Mesenchymal stem cell (in vitro differentiated cells and primary cell): ENCODE measurements around the gene PTPRO.

Experiments used
- DNase-seq: peaks from one replicate; pipeline ENCODE4 v3.0.0-alpha.2; 2013
- H2AFZ ChIP-seq: one replicate; pipeline ENCODE4 v1.6.1; 2013; ENCODE audit warnings: low read depth, mild to moderate bottlenecking, control low read depth, inconsistent platforms, low read length, moderate library complexity
- H2AK5ac ChIP-seq: 2 replicates; pipeline ENCODE4 v1.6.1; 2013; ENCODE audit warnings: low read length, moderate library complexity, mild to moderate bottlenecking, inconsistent platforms; ENCODE audit not compliant: severe bottlenecking
- H2BK120ac ChIP-seq: one replicate; pipeline ENCODE4 v1.6.1; 2013; ENCODE audit warnings: low read depth, mild to moderate bottlenecking, inconsistent platforms, low read length, moderate library complexity
- H2BK12ac ChIP-seq, 2 experiments: one replicate each; pipeline ENCODE4 v1.6.1; 2013; ENCODE audit warnings: inconsistent platforms in 2 of 2, low read length in 2 of 2, mild to moderate bottlenecking in 2 of 2, moderate library complexity in 2 of 2, control low read depth in 1 of 2
- H2BK15ac ChIP-seq: one replicate; pipeline ENCODE4 v1.6.1; 2013; ENCODE audit warnings: mild to moderate bottlenecking, low read depth, inconsistent platforms; ENCODE audit not compliant: poor library complexity, severe bottlenecking
- H2BK5ac ChIP-seq: 2 replicates; pipeline ENCODE4 v1.6.1; 2013; ENCODE audit warnings: low read depth, mild to moderate bottlenecking, low read length, control low read depth, inconsistent platforms; ENCODE audit not compliant: poor library complexity, severe bottlenecking
- H3K14ac ChIP-seq, 2 experiments: one replicate each; pipeline ENCODE4 v1.6.1; 2013; ENCODE audit warnings: inconsistent platforms in 2 of 2, low read length in 2 of 2, control low read depth in 1 of 2, mild to moderate bottlenecking in 1 of 2, moderate library complexity in 1 of 2
- H3K18ac ChIP-seq, 2 experiments: one replicate each; pipeline ENCODE4 v1.6.1; 2013; ENCODE audit warnings: inconsistent platforms in 2 of 2, low read length in 2 of 2, control low read depth in 1 of 2, low read depth in 1 of 2, mild to moderate bottlenecking in 1 of 2
- H3K23ac ChIP-seq, 2 experiments: one replicate each; pipeline ENCODE4 v1.6.1; 2013; ENCODE audit warnings: inconsistent platforms in 2 of 2, low read length in 2 of 2, mild to moderate bottlenecking in 2 of 2, moderate library complexity in 2 of 2, control low read depth in 1 of 2
- H3K27ac ChIP-seq: 2 replicates; pipeline ENCODE4 v1.5.1; 2013; ENCODE audit warnings: mild to moderate bottlenecking, moderate library complexity, low read length, control low read depth, inconsistent platforms; ENCODE audit not compliant: poor library complexity, severe bottlenecking
- H3K27me3 ChIP-seq, 2 experiments: 2 replicates each; pipeline versions ENCODE4 v1.6.1 to v1.7.0; 2013; ENCODE audit warnings: low read length in 2 of 2, mild to moderate bottlenecking in 2 of 2, moderate library complexity in 2 of 2, control low read depth in 1 of 2, inconsistent platforms in 1 of 2; ENCODE audit not compliant: control insufficient read depth in 1 of 2, insufficient read depth in 1 of 2
- H3K36me3 ChIP-seq, 2 experiments: 2 replicates each; pipeline versions ENCODE4 v1.6.1 to v1.7.0; 2013; ENCODE audit warnings: low read length in 2 of 2, control low read depth in 1 of 2, inconsistent platforms in 1 of 2, low read depth in 1 of 2, mild to moderate bottlenecking in 1 of 2; ENCODE audit not compliant: insufficient read depth in 2 of 2, control insufficient read depth in 1 of 2
- H3K4ac ChIP-seq, 2 experiments: one replicate each; pipeline ENCODE4 v1.6.1; 2013; ENCODE audit warnings: inconsistent platforms in 2 of 2, low read length in 2 of 2, mild to moderate bottlenecking in 2 of 2, moderate library complexity in 2 of 2, control low read depth in 1 of 2, low read depth in 1 of 2
- H3K4me1 ChIP-seq: 2 replicates; pipeline ENCODE4 v1.6.1; 2013; ENCODE audit warnings: low read depth, low read length, control low read depth; ENCODE audit not compliant: control insufficient read depth, insufficient read depth
- H3K4me2 ChIP-seq: 2 replicates; pipeline ENCODE4 v1.6.1; 2013; ENCODE audit warnings: low read length, mild to moderate bottlenecking, inconsistent platforms; ENCODE audit not compliant: poor library complexity, severe bottlenecking
- H3K4me3 ChIP-seq, 2 experiments: 2 replicates each; pipeline versions ENCODE4 v1.5.1 to v1.7.0; 2013; ENCODE audit warnings: low read length in 2 of 2, mild to moderate bottlenecking in 2 of 2, control low read depth in 1 of 2, low read depth in 1 of 2; ENCODE audit not compliant: insufficient read depth in 1 of 2
- H3K79me1 ChIP-seq: replicated peaks from 2 replicates; pipeline ENCODE4 v1.6.1; 2013; ENCODE audit warnings: mild to moderate bottlenecking, control low read depth, low read length, inconsistent platforms; ENCODE audit not compliant: poor library complexity, severe bottlenecking
- H3K9ac ChIP-seq: 2 replicates; pipeline ENCODE4 v1.7.0; 2013; ENCODE audit warnings: mild to moderate bottlenecking, low read length, moderate library complexity
- H3K9me3 ChIP-seq: 2 replicates; pipeline ENCODE4 v1.7.0; 2013; ENCODE audit warnings: mild to moderate bottlenecking, low read length; ENCODE audit not compliant: control insufficient read depth
- H4K8ac ChIP-seq: one replicate; pipeline ENCODE4 v1.6.1; 2013; ENCODE audit warnings: inconsistent platforms, mild to moderate bottlenecking, low read length, moderate library complexity
- H4K91ac ChIP-seq: one replicate; pipeline ENCODE4 v1.6.1; 2013; ENCODE audit warnings: mild to moderate bottlenecking, low read length, inconsistent platforms
- WGBS: methylation state at CpG from one replicate; pipeline ENCODE4 v1.1.7; 2013; ENCODE audit warnings: mixed read lengths; 5-methylcytosine and 5-hydroxymethylcytosine counted together

PTPRO gene

GRCh38 chr12:15633201-15633600 lies 310.9 kb downstream of the PTPRO start:
- no peak for DNase-seq
- Histone ChIP-seq H4K91ac (no peak overlapping the region), H3K23ac (no peak overlapping the region), H2BK12ac (no peak overlapping the region), H3K18ac (no peak overlapping the region), H3K4me1 (peaks cover 9% of the 10 kb centered on the region), H3K27me3 (no peaks in the 10 kb centered on the region), H3K79me1 (peaks cover 6% of the 10 kb centered on the region), H3K4me2 (no peak overlapping the region), H3K27ac (no peak overlapping the region), H2BK5ac (no peak overlapping the region), H3K4me3 (no peak overlapping the region), H2AK5ac (no peak overlapping the region), H3K9me3 (no peaks in the 10 kb centered on the region), H4K8ac (no peak overlapping the region), H2AFZ (no peak overlapping the region), H3K36me3 (peaks cover 3 to 20% of the 10 kb centered on the region in 2 experiments), H3K4ac (no peak overlapping the region), H2BK15ac (no peak overlapping the region), H3K9ac (peak overlapping the region; percentile 53), H2BK120ac (no peak overlapping the region), H3K14ac (no peak overlapping the region)
- 90% methylated on average over 1 of the region's 1 CpG for WGBS

GRCh38 chr12:15634010-15634683 lies 311.8 kb downstream of the PTPRO start:
- no peak overlapping the region for H3K4me2 ChIP-seq
- peaks cover 9% of the 10 kb centered on the region for H3K4me1 ChIP-seq
- H3K27ac ChIP-seq: no peak overlapping the region
- 91% methylated on average over 3 of the region's 4 CpGs for WGBS
- peak overlapping the region in 1 of 2 experiments; percentile 5 for H3K4me3 ChIP-seq
- peak overlapping the region; percentile 52 for H2BK120ac ChIP-seq
- no peaks in the 10 kb centered on the region for H3K9me3 ChIP-seq
- H3K4ac ChIP-seq: no peak overlapping the region
- H3K14ac ChIP-seq: no peak overlapping the region
- H3K18ac ChIP-seq: peak overlapping the region; percentile 46 to 52
- peak overlapping the region; percentile 94 for H2AK5ac ChIP-seq
- no peak overlapping the region for H2BK12ac ChIP-seq
- H2AFZ ChIP-seq: no peak overlapping the region
- peak; percentile 59 for DNase-seq
- peak overlapping the region; percentile 53 for H3K9ac ChIP-seq
- no peak overlapping the region for H4K8ac ChIP-seq
- H3K79me1 ChIP-seq: peaks cover 6% of the 10 kb centered on the region
- no peak overlapping the region for H3K23ac ChIP-seq
- peaks cover 3 to 26% of the 10 kb centered on the region in 2 experiments for H3K36me3 ChIP-seq
- H2BK15ac ChIP-seq: no peak overlapping the region
- H3K27me3 ChIP-seq: no peaks in the 10 kb centered on the region
- no peak overlapping the region for H4K91ac ChIP-seq
- H2BK5ac ChIP-seq: no peak overlapping the region

- no peaks in the 10 kb centered on the region for H3K9me3 ChIP-seq
- peaks cover 6% of the 10 kb centered on the region for H3K79me1 ChIP-seq
- no peak overlapping the region for H3K23ac ChIP-seq
- H3K4me2 ChIP-seq: no peak overlapping the region
- no peak overlapping the region for H3K4me3 ChIP-seq
- H2BK120ac ChIP-seq: no peak overlapping the region
- H2BK15ac ChIP-seq: no peak overlapping the region
- H3K14ac ChIP-seq: no peak overlapping the region
- no peaks in the 10 kb centered on the region for H3K27me3 ChIP-seq
- H2BK5ac ChIP-seq: no peak overlapping the region
- H3K36me3 ChIP-seq: peaks cover 4 to 35% of the 10 kb centered on the region in 2 experiments
- peaks cover 8% of the 10 kb centered on the region for H3K4me1 ChIP-seq
- no peak overlapping the region for H2AK5ac ChIP-seq
- H3K9ac ChIP-seq: peak overlapping the region; percentile 41
- no peak overlapping the region for H2AFZ ChIP-seq
- WGBS: 95% methylated on average over 1 of the region's 1 CpG
- H4K8ac ChIP-seq: no peak overlapping the region
- H4K91ac ChIP-seq: no peak overlapping the region
- no peak overlapping the region for H3K18ac ChIP-seq
- no peak overlapping the region for H2BK12ac ChIP-seq
- H3K4ac ChIP-seq: no peak overlapping the region
- no peak overlapping the region for H3K27ac ChIP-seq
- DNase-seq: no peak
These were observed 314.0 kb downstream of the PTPRO start for GRCh38 chr12:15636060-15636890.

GRCh38 chr12:15638231-15638630 lies 315.9 kb downstream of the PTPRO start:
- Histone ChIP-seq H2AFZ (no peak overlapping the region), H3K79me1 (peaks cover 7% of the 10 kb centered on the region), H3K36me3 (peaks cover 2 to 48% of the 10 kb centered on the region in 2 experiments), H3K27ac (peak overlapping the region; percentile 74), H3K4me3 (no peak overlapping the region), H3K4me1 (peaks cover 5% of the 10 kb centered on the region), H3K27me3 (no peaks in the 10 kb centered on the region), H3K14ac (no peak overlapping the region), H4K91ac (no peak overlapping the region), H2BK15ac (no peak overlapping the region), H3K4me2 (no peak overlapping the region), H3K4ac (no peak overlapping the region), H2BK12ac (no peak overlapping the region), H3K9ac (peak overlapping the region; percentile 41), H2BK5ac (no peak overlapping the region), H3K18ac (no peak overlapping the region), H2BK120ac (no peak overlapping the region), H2AK5ac (no peak overlapping the region), H3K23ac (no peak overlapping the region), H3K9me3 (no peaks in the 10 kb centered on the region), H4K8ac (no peak overlapping the region)
- no CpG with 5 or more reads among the region's 3 CpGs for WGBS
- no peak for DNase-seq
